ENCODE results near the gene OR52E8. TPM values are rescaled to one million over a fixed set of nuclear protein-coding genes. Genes with fewer than 3 reads are reported as not detected.

The OR52E8 gene
- total RNA-seq, 1 experiment from 2014 or later = not detected

DNA sequence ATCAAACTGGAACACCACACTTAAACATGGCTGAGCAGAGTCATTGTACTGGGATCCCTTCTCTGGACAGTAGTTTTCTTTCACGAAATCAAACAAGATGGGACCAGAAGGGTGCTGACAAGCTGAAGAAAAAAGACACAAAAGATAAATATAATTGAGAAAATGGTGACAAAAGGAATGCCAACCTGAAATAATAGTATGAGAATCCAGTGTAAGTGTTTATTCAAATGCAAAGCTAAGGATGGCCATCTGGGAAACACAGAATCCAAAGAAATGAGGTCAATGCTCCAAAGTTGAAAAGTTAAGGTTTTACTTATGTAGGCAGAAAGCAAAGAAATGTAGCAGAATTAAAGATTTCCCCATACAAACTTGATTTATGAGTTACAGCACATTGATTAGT, 30.2 kb upstream of the OR52E8 start:
- ChIA-PET CTCF (interaction anchor here (0.7 to 0.8 kb wide), 2 partner anchors 54 to 202 kb away, joined by 3 read pairs; no protein-coding TSS in a partner anchor), POLR2A (interaction anchor here (0.7 kb wide), 1 partner anchor 25 kb away, joined by 3 read pairs; no protein-coding TSS in a partner anchor)
- no peak overlapping the region for H3K27ac Mint-ChIP-seq (ENCODE audit: low read depth, unreplicated experiment)
- H3K36me3 Mint-ChIP-seq (ENCODE audit: insufficient read depth, unreplicated experiment) = no peaks in the 10 kb centered on the region
- no TSS peak for BruUV-seq (replicated peaks)
- no peak overlapping the region for H3K4me3 Mint-ChIP-seq (ENCODE audit: unreplicated experiment)
- no peak for DNase-seq (ENCODE audit: unreplicated experiment)
- H3K27me3 Mint-ChIP-seq (ENCODE audit: insufficient read depth, unreplicated experiment) = peaks cover 63% of the 10 kb centered on the region
- intact Hi-C loops (cut with micrococcal nuclease) = no loop called here
- H3K4me1 Mint-ChIP-seq (ENCODE audit: insufficient read depth, unreplicated experiment) = no peaks in the 10 kb centered on the region
- TF ChIP-seq, protein P1, sequence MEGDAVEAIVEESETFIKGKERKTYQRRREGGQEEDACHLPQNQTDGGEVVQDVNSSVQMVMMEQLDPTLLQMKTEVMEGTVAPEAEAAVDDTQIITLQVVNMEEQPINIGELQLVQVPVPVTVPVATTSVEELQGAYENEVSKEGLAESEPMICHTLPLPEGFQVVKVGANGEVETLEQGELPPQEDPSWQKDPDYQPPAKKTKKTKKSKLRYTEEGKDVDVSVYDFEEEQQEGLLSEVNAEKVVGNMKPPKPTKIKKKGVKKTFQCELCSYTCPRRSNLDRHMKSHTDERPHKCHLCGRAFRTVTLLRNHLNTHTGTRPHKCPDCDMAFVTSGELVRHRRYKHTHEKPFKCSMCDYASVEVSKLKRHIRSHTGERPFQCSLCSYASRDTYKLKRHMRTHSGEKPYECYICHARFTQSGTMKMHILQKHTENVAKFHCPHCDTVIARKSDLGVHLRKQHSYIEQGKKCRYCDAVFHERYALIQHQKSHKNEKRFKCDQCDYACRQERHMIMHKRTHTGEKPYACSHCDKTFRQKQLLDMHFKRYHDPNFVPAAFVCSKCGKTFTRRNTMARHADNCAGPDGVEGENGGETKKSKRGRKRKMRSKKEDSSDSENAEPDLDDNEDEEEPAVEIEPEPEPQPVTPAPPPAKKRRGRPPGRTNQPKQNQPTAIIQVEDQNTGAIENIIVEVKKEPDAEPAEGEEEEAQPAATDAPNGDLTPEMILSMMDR (IDR thresholded peaks at IDR 0.05; ENCODE audit: unreplicated experiment) = no peak
- H3K9me3 Mint-ChIP-seq (ENCODE audit: unreplicated experiment) = no peaks in the 10 kb centered on the region

DNA sequence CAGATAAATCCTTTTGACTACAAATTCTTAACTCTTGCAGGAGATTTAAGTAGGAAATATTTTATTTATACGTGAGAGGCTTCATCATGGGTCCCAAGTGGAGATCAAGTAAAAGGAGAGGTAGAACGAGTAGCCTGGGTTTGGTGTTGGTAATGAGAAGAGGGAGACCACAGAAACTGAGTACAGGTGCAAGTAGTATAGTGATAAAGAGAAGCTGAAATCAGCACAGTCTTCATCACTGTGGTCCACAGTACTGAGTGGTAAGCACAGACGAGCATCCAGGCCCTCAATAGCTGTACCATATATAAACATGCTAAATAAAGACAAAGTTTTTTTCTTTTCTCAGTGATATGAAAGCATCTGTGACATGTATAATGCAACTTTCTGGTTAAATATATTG, 29.7 kb upstream of the OR52E8 start:
- no peak for DNase-seq (ENCODE audit: unreplicated experiment)
- Mint-ChIP-seq H3K36me3 (ENCODE audit: insufficient read depth, unreplicated experiment) (no peaks in the 10 kb centered on the region), H3K27ac (ENCODE audit: low read depth, unreplicated experiment) (no peak overlapping the region), H3K4me1 (ENCODE audit: insufficient read depth, unreplicated experiment) (no peaks in the 10 kb centered on the region), H3K27me3 (ENCODE audit: insufficient read depth, unreplicated experiment) (peaks cover 67% of the 10 kb centered on the region), H3K4me3 (ENCODE audit: unreplicated experiment) (no peak overlapping the region), H3K9me3 (ENCODE audit: unreplicated experiment) (no peaks in the 10 kb centered on the region)
- ChIA-PET CTCF (no interaction called here), POLR2A (interaction anchor here (0.7 kb wide), 1 partner anchor 24 kb away, joined by 3 read pairs; no protein-coding TSS in a partner anchor)
- intact Hi-C loops (cut with micrococcal nuclease) = no loop called here
- TF ChIP-seq, protein P1 (IDR thresholded peaks at IDR 0.05; ENCODE audit: unreplicated experiment) = no peak
- no TSS peak for BruUV-seq (replicated peaks)

DNA sequence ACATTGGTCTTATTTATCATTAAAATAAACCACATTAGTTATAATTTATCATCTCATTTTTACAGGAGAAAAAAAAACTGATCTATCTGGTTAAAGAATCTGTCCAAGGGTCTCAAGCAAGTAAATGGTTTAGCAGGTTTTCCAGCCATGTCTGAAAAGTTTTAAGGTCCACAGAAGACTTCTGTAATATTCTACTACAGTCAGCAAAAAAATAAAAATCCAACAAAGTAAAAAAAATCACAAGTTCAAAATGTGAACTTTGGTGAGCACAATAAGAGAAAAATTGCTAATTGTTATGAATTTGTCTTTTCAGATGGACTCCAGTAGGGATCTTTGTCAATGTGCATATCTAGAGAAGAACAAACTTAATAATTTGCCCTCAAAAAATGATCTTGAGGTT, 24.3 kb upstream of the OR52E8 start:
- CTCF ChIA-PET = interaction anchor here (0.6 to 1.4 kb wide), 2 partner anchors 9 to 309 kb away, joined by 3 to 6 read pairs; no protein-coding TSS in a partner anchor
- no peak for DNase-seq (ENCODE audit: unreplicated experiment)
- Mint-ChIP-seq H3K27me3 (ENCODE audit: insufficient read depth, unreplicated experiment) (peaks cover 80% of the 10 kb centered on the region), H3K9me3 (ENCODE audit: unreplicated experiment) (no peaks in the 10 kb centered on the region), H3K4me1 (ENCODE audit: insufficient read depth, unreplicated experiment) (no peaks in the 10 kb centered on the region), H3K36me3 (ENCODE audit: insufficient read depth, unreplicated experiment) (no peaks in the 10 kb centered on the region), H3K4me3 (ENCODE audit: unreplicated experiment) (no peak overlapping the region), H3K27ac (ENCODE audit: low read depth, unreplicated experiment) (no peak overlapping the region)
- intact Hi-C loops (cut with micrococcal nuclease) = no loop called here
- POLR2A ChIA-PET = interaction anchor here (0.6 kb wide), 1 partner anchor 85 kb away, joined by 6 read pairs; no protein-coding TSS in a partner anchor
- BruUV-seq (replicated peaks) = no TSS peak
- TF ChIP-seq, protein P1 (IDR thresholded peaks at IDR 0.05; ENCODE audit: unreplicated experiment) = no peak

DNA sequence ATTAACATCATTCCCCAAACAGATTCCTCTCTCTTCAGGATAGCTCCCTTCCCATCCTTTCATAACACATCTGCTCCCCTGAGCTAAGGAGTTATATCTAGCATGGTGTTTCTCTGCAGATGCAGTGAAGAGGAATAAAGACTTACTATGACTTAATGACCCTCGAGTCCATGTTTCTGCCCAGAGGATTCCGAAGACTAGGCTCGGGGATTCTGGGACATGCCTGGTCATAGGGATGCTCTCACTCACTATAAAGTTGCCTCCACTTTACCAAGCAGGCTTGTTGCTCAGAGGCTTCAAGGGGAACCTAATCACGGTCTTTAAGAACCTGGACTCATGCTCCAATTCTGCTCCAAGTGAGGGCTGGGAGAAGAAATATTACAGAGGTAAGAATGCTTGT, 22.8 kb upstream of the OR52E8 start, which contains the start of gene OR52E4:
Gene OR52E4, plus strand, starts transcription at position 301 of the 400 bp plus-strand sequence. CDS start 3,664 bp downstream, outside the sequence.
- Mint-ChIP-seq H3K4me1 (ENCODE audit: insufficient read depth, unreplicated experiment) (no peaks in the 10 kb centered on the region), H3K27ac (ENCODE audit: low read depth, unreplicated experiment) (no peak within 1 kb of the TSS), H3K27me3 (ENCODE audit: insufficient read depth, unreplicated experiment) (peaks cover 70% of the 10 kb centered on the region), H3K36me3 (ENCODE audit: insufficient read depth, unreplicated experiment) (no peaks in the 10 kb centered on the region), H3K4me3 (ENCODE audit: unreplicated experiment) (no peak within 1 kb of the TSS), H3K9me3 (ENCODE audit: unreplicated experiment) (no peaks in the 10 kb centered on the region)
- ChIA-PET POLR2A (no interaction called here), CTCF (no interaction called here)
- intact Hi-C loops (cut with micrococcal nuclease) = no loop called here
- TF ChIP-seq, protein P1 (IDR thresholded peaks at IDR 0.05; ENCODE audit: unreplicated experiment) = no peak
- BruUV-seq (replicated peaks) = no TSS peak
- no peak for DNase-seq (ENCODE audit: unreplicated experiment)
